Cerebellar cortex (tissue), 1 donor: ENCODE data around the gene LPP.

ENCODE experiments used
- DNase-seq: peaks from one replicate; pipeline ENCODE4 v3.0.0-alpha.2; 2015; ENCODE audit warnings: low spot score

Gene LPP

GRCh38 chr3:188330138-188330537 is 176.2 kb downstream of the LPP start:
- DNase-seq = no peak

- DNase-seq = peak; percentile 64
These were observed 177.2 kb downstream of the LPP start for GRCh38 chr3:188331166-188331565.

- DNase-seq = no peak
These were observed 178.1 kb downstream of the LPP start for GRCh38 chr3:188332085-188332484.

GRCh38 chr3:188335656-188336055 is 181.7 kb downstream of the LPP start:
- no peak for DNase-seq

- no peak for DNase-seq
These were observed 182.2 kb downstream of the LPP start for GRCh38 chr3:188336178-188336577.

- DNase-seq = no peak
These were observed 183.3 kb downstream of the LPP start for GRCh38 chr3:188337232-188337631.

GRCh38 chr3:188338086-188338485 is 184.1 kb downstream of the LPP start:
- DNase-seq = no peak

- DNase-seq = no peak
These were observed 185.7 kb downstream of the LPP start for GRCh38 chr3:188339410-188340295.

GRCh38 chr3:188341501-188341900 is 187.5 kb downstream of the LPP start:
- DNase-seq = no peak

GRCh38 chr3:188342991-188343732 is 189.2 kb downstream of the LPP start:
- no peak for DNase-seq

- peak; percentile 32 for DNase-seq
These were observed 189.9 kb downstream of the LPP start for GRCh38 chr3:188343894-188344293.

GRCh38 chr3:188345223-188345622 is 191.3 kb downstream of the LPP start:
- DNase-seq = no peak

GRCh38 chr3:188348435-188349244 is 194.7 kb downstream of the LPP start:
- peak; percentile 26 for DNase-seq

GRCh38 chr3:188349351-188349901 is 195.5 kb downstream of the LPP start:
- peak; percentile 35 for DNase-seq

- no peak for DNase-seq
These were observed 196.0 kb downstream of the LPP start for GRCh38 chr3:188349933-188350332.

GRCh38 chr3:188350961-188351360 is 197.0 kb downstream of the LPP start:
- DNase-seq = no peak

- DNase-seq = no peak
These were observed 197.7 kb downstream of the LPP start for GRCh38 chr3:188351648-188352047.

- no peak for DNase-seq
These were observed 198.4 kb downstream of the LPP start for GRCh38 chr3:188352196-188352927.

- no peak for DNase-seq
These were observed 199.5 kb downstream of the LPP start for GRCh38 chr3:188353426-188353825.

GRCh38 chr3:188358787-188359493 is 205.0 kb downstream of the LPP start:
- DNase-seq = no peak
